Esophagus squamous epithelium (tissue), 4 donors: ENCODE results near the gene MATN3.

Experiments
- POLR2A ChIP-seq, 4 donors: fragments of 450-650 bp; IDR thresholded peaks; one replicate each; pipeline ENCODE4 v1.6.1; 2017; ENCODE audit warnings: antibody characterized with exemption in 4 of 4, mild to moderate bottlenecking in 4 of 4, moderate library complexity in 3 of 4
- TF ChIP-seq, protein P1 (sequence below), 6 experiments: fragments of 450-650 bp in 4 of 6; fragments of 200-600 bp in 2 of 6; sonication (generic) in 2 of 6; IDR thresholded peaks; one replicate each; pipeline ENCODE4 v1.5.1; 2016 to 2019; ENCODE audit warnings: antibody characterized with exemption in 6 of 6, mild to moderate bottlenecking in 4 of 6, moderate library complexity in 4 of 6

DNA sequence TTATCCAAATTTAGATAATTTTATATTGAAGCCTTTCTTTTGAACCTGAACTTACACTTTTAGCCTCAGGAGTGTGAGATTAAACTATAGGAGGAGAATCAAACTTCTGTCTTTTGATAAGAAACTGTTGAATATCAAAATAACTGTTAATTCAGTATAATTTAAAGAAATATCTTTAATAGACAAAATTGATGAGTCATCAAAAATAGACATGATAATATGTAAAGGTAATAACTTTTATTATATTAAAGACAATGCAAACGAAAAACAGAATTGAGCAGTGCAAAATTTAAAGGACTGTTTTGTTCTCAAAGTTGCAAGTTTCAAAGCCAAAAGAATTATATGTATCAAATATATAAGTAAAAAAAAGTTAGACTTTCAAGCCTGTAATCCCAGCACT, 20.6 kb downstream of the MATN3 start:
- TF ChIP-seq, protein P1, sequence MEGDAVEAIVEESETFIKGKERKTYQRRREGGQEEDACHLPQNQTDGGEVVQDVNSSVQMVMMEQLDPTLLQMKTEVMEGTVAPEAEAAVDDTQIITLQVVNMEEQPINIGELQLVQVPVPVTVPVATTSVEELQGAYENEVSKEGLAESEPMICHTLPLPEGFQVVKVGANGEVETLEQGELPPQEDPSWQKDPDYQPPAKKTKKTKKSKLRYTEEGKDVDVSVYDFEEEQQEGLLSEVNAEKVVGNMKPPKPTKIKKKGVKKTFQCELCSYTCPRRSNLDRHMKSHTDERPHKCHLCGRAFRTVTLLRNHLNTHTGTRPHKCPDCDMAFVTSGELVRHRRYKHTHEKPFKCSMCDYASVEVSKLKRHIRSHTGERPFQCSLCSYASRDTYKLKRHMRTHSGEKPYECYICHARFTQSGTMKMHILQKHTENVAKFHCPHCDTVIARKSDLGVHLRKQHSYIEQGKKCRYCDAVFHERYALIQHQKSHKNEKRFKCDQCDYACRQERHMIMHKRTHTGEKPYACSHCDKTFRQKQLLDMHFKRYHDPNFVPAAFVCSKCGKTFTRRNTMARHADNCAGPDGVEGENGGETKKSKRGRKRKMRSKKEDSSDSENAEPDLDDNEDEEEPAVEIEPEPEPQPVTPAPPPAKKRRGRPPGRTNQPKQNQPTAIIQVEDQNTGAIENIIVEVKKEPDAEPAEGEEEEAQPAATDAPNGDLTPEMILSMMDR (IDR thresholded peaks at IDR 0.05): no peak
- no peak for TF ChIP-seq POLR2A (IDR thresholded peaks at IDR 0.05)
